Heart right ventricle (tissue), 16 donors: ENCODE data around the gene PDE1A. TPM values are rescaled to one million over a fixed set of nuclear protein-coding genes. Genes with fewer than 3 reads are reported as not detected.

Experiments used
- ATAC-seq, 8 donors: fragments of 200-7000 bp; cut with Tn5 transposase; one replicate each; pipeline ENCODE4 v1.9.1; 2020; ENCODE audit warnings: mild to moderate bottlenecking in 8 of 8, moderate library complexity in 8 of 8, moderate number of reproducible peaks in 1 of 8
- DNase-seq, 2 donors: peaks; one replicate each; pipeline ENCODE4 v3.0.0-alpha.2; 2020
- H3K27ac ChIP-seq, 10 donors: fragments of 200-600 bp; sonication (generic) in 2 of 10; one replicate each; pipeline versions ENCODE4 v1.5.0 to v1.8.0; 2020 to 2022; ENCODE audit warnings: mild to moderate bottlenecking in 3 of 10
- H3K27me3 ChIP-seq, 7 donors: fragments of 200-600 bp; one replicate each; pipeline ENCODE4 v1.8.0; 2021 to 2022; ENCODE audit warnings: mild to moderate bottlenecking in 2 of 7
- H3K36me3 ChIP-seq, 9 donors: fragments of 200-600 bp; sonication (generic) in 1 of 9; one replicate each; pipeline versions ENCODE4 v1.5.0 to v1.8.0; 2020 to 2022; ENCODE audit warnings: mild to moderate bottlenecking in 2 of 9
- H3K4me1 ChIP-seq, 9 donors: fragments of 200-600 bp; sonication (generic) in 1 of 9; one replicate each; pipeline versions ENCODE4 v1.5.0 to v1.8.0; 2020 to 2022; ENCODE audit warnings: mild to moderate bottlenecking in 4 of 9
- H3K4me3 ChIP-seq, 10 donors: fragments of 200-600 bp; sonication (generic) in 2 of 10; one replicate each; pipeline versions ENCODE4 v1.5.0 to v1.8.0; 2020 to 2022; ENCODE audit warnings: mild to moderate bottlenecking in 7 of 10, moderate library complexity in 2 of 10
- H3K9me3 ChIP-seq, 11 donors: fragments of 200-600 bp in 10 of 11; sonication (generic) in 2 of 11; one replicate each; pipeline versions ENCODE4 v1.5.0 to v1.8.0; 2013 to 2022; ENCODE audit warnings: mild to moderate bottlenecking in 2 of 11, control low read depth in 1 of 11, moderate library complexity in 1 of 11
- CTCF ChIP-seq, 9 donors: fragments of 200-600 bp; sonication (generic) in 2 of 9; IDR thresholded peaks; one replicate each; pipeline versions ENCODE4 v1.5.0 to v1.8.0; 2021 to 2022; ENCODE audit warnings: antibody characterized with exemption in 9 of 9, mild to moderate bottlenecking in 5 of 9, moderate library complexity in 1 of 9
- WGBS, 2 donors: extraction: QIAGEN DNeasy Blood & Tissue Kit; methylation state at CpG; one replicate each; pipeline ENCODE4 v1.1.7; 2013; ENCODE audit warnings: inconsistent platforms in 1 of 2; 5-methylcytosine and 5-hydroxymethylcytosine counted together
- intact Hi-C, 10 donors: fragments of 100-400 bp; cut with DNase I; formaldehyde crosslinking; loops; one replicate each; pipeline versions ENCODE4 v1.11.1 to v1.14.2; 2022
- polyA plus RNA-seq, 2 donors: library from polyadenylated mRNA; stranded (reverse); fragments of 200-250 nt; gene quantifications; one replicate each; pipeline ENCODE4 v1.2.3, GENCODE V29; 2013
- total RNA-seq, 10 donors: library from RNA; stranded (reverse); fragmentation: NEBNext Ultra II Directional in 3 of 10; extraction: Animal tissue kit (Norgen Biotek cat#: 25700) in 3 of 10; gene quantifications; one replicate each; pipeline versions ENCODE4 v1.2.1 to v1.2.4, GENCODE V29; 2021 to 2023
- donor health status: Arrhythmogenic right ventricular cardiomyopathy.
- donor health status: ischemic (EF 13 %, LVEDD 7.1; RV severe dilation, severe dysfunction).
- donor health status: healthy with polysubstance abuse.
- donor health status: DM: no; HTN: yes; CAD: no.
- donor health status: DM: no; HTN: no; CAD: no.
- donor health status: ischemic (EF 25% LVEDD 6.9; RV normal size, moderate dysfunction).
- donor health status: ischemic (EF 25% LVEDD 5.7; RV mildly dilated, moderate dysfunction).
- donor health status: healthy.
- donor health status: DM: yes; HTN: yes; CAD: no.
- donor health status: Ischemic cardiomyopathy.
- donor health status: ischemic (EF 35%, LVEDD 5.7; RV mildly dilated, moderate dysfunction).
- donor health status: nonischemic (EF 11% LVEDD 7.7; RV severe dilation, severe dysfunction).
- donor health status: DM: yes; HTN: yes; CAD: no.
- donor health status: PGD.
- donor health status: ischemic (EF 29% LVEDD 5.4; RV normal size, mild dysfunction).
- donor health status: nonischemic (EF 23%, LVEDD 6.1; RV moderate dilation, normal function).

PDE1A gene
- total and polyA plus RNA-seq, 12 donors: 3.6 to 66.7 (median 14.8) TPM

DNA sequence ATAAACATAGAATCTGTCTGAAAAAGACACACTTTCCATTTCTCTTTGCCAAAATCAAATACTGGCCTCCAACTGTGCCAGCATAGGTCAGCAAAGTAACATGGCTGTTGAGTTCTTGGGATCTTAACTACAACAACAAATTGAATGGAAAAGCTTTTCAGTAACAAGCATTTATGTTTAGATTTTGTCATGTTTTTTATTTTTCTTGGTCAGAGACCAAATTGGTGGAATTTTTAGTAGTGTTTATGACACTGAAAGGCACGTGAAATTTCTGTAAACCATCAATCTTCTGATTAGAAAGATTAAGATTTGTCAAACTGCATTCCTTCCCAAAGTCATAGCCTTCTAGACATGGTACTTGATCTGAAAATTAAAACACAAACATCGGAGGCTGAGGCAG is 77.6 kb downstream of the PDE1A start:
- ATAC-seq (peak in 2 of 8 donors; percentile 32 to 40), DNase-seq (no peak)
- Histone ChIP-seq H3K9me3 (no peaks in the 10 kb centered on the region), H3K36me3 (no peaks in the 10 kb centered on the region), H3K4me1 (peaks cover 0 to 34% (median under 1%) of the 10 kb centered on the region in 9 donors), H3K27ac (peak overlapping the region in 1 of 10 donors; percentile 3), H3K27me3 (no peaks in the 10 kb centered on the region), H3K4me3 (no peak overlapping the region)
- TF ChIP-seq CTCF (IDR thresholded peaks at IDR 0.05): no peak
- intact Hi-C loops: no loop called here
- WGBS, 2 donors: 63 to 74% methylated on average over 2 of the region's 2 CpGs

- Histone ChIP-seq H3K4me1 (peaks cover 0 to 15% (median 0%) of the 10 kb centered on the region in 9 donors), H3K27me3 (no peaks in the 10 kb centered on the region), H3K9me3 (no peaks in the 10 kb centered on the region), H3K27ac (no peak overlapping the region), H3K36me3 (no peaks in the 10 kb centered on the region), H3K4me3 (no peak overlapping the region)
- no peak for DNase-seq
- intact Hi-C loops: no loop called here
- ATAC-seq: peak in 1 of 8 donors; percentile 44
- TF ChIP-seq CTCF (IDR thresholded peaks at IDR 0.05): no peak
- 79 to 88% methylated on average over 3 of the region's 3 CpGs for WGBS, 2 donors
These were observed 81.5 kb downstream of the PDE1A start for GRCh38 chr2:182345384-182345783.

DNA sequence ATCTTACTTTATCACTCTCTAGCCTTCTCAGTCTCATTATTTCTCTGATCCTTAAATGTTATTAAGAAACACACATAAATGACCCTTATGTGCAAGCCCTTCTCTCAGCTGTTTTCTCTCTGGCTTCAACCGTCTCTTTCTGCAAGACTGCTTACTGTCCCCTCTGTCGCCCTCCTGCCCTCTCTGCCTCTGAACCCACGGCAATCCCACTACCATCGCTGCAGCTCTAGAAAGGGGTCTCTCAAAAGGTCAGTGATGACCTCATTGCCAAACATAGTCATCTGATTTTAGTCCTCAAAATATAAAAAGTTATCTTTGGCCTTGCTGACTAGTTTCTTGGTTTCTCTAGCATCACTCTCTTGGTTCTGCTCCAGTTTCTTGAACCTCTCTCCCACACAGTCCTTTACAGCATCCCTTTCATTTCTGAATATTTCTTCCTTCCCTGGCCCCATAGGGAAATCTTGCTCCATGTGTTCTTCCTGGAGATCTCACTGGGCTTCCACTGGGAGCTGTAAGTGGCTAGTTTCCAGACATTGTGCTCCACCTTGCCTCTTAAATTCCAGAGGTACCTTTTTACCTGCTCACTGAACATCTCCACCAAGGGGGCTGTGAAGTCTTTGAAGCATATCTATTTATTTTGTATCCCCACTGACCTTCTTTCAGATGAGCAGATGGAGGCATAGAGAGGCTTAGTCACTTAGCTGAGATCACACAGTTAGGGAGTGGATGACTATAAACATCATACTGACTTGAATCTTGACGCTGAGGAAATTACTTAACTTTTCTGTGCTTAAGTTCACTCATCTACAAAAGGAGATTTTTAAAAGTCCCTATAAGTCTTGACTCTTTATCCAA is 96.2 kb downstream of the PDE1A start:
- ATAC-seq (peak in 7 of 8 donors; percentile 76 to 96 (median 86)), DNase-seq (peak in 1 of 2 donors; percentile 16)
- TF ChIP-seq CTCF (IDR thresholded peaks at IDR 0.05): no peak
- peaks cover 0 to 7% (median 0%) of the 10 kb centered on the region in 9 donors for H3K4me1 ChIP-seq
- H3K36me3 ChIP-seq: no peaks in the 10 kb centered on the region
- intact Hi-C loops: loop anchor here in 1 of 10 donors (1.0 kb wide), 1 partner anchor 8 kb away; no protein-coding TSS in a partner anchor
- peaks cover 0 to 22% (median 4%) of the 10 kb centered on the region in 11 donors for H3K9me3 ChIP-seq
- 62 to 67% methylated on average over 5 of the region's 5 CpGs for WGBS, 2 donors
- H3K27ac ChIP-seq: peak overlapping the region in 7 of 10 donors; percentile 14 to 62 (median 35)
- no peak overlapping the region for H3K4me3 ChIP-seq
- H3K27me3 ChIP-seq: no peaks in the 10 kb centered on the region

GRCh38 chr2:182324665-182325064 is 102.2 kb downstream of the PDE1A start:
- Histone ChIP-seq H3K27ac (no peak overlapping the region), H3K4me3 (no peak overlapping the region), H3K4me1 (peaks cover 0 to 22% (median 3%) of the 10 kb centered on the region in 9 donors), H3K9me3 (peaks cover 0 to 7% (median 0%) of the 10 kb centered on the region in 11 donors), H3K27me3 (no peaks in the 10 kb centered on the region), H3K36me3 (no peaks in the 10 kb centered on the region)
- ATAC-seq (peak in 5 of 8 donors; percentile 35 to 75 (median 62)), DNase-seq (no peak)
- WGBS, 2 donors: 69 to 80% methylated on average over 4 of the region's 4 CpGs
- TF ChIP-seq CTCF (IDR thresholded peaks at IDR 0.05): no peak
- intact Hi-C loops: no loop called here
